OCI-LY7 (cell line): ENCODE results near the gene RARA. TPM values are rescaled to one million over a fixed set of nuclear protein-coding genes. Genes with fewer than 3 reads are reported as not detected.

ENCODE experiments used
- BruUV-seq: library from RNA; stranded (reverse); fragments of 400-500 nt; replicated peaks from 2 replicates; lab custom pipeline; 2021; lab: Mats Ljungman, UMichigan
- CTCF ChIA-PET: fragments of 300-600 bp; sonication (Branson Sonifier 250); formaldehyde crosslinking; loops from one replicate; lab custom pipeline; 2022; ENCODE audit warnings: antibody characterized with exemption; ENCODE audit not compliant: unreplicated experiment; lab: Charles Lee
- POLR2A ChIA-PET: fragments of 300-600 bp; sonication (Branson Sonifier 250); formaldehyde crosslinking; loops from one replicate; lab custom pipeline; 2022; ENCODE audit warnings: antibody characterized with exemption; lab: Charles Lee
- DNase-seq: peaks from one replicate; pipeline ENCODE4 v3.0.0-alpha.2; 2015; ENCODE audit warnings: low spot score
- H2AFZ ChIP-seq: fragments of 200-600 bp; sonication (generic), shearing (Covaris generic); 2 replicates; pipeline ENCODE4 v1.6.1; 2014; ENCODE audit warnings: mild to moderate bottlenecking, antibody characterized with exemption, low read length, moderate library complexity
- H3K27ac ChIP-seq: fragments of 200-600 bp; sonication (generic); 2 replicates; pipeline ENCODE4 v1.5.1; 2014; ENCODE audit warnings: mixed run types, low read depth, mild to moderate bottlenecking, moderate library complexity, low read length, inconsistent platforms; ENCODE audit not compliant: poor library complexity, severe bottlenecking
- H3K36me3 ChIP-seq: fragments of 200-600 bp; sonication (generic); 2 replicates; pipeline ENCODE4 v1.6.1; 2014; ENCODE audit warnings: mild to moderate bottlenecking, antibody characterized with exemption, low read length, moderate library complexity, mixed read lengths; ENCODE audit not compliant: insufficient read depth
- H3K4me1 ChIP-seq: fragments of 200-600 bp; sonication (generic); 2 replicates; pipeline ENCODE4 v1.5.1; 2014; ENCODE audit warnings: mild to moderate bottlenecking, low read length; ENCODE audit not compliant: insufficient read depth, poor library complexity, severe bottlenecking
- H3K4me2 ChIP-seq: fragments of 200-600 bp; sonication (generic); 2 replicates; pipeline ENCODE4 v1.6.1; 2014; ENCODE audit warnings: mild to moderate bottlenecking, low read length
- H3K4me3 ChIP-seq: fragments of 200-600 bp; sonication (generic); 2 replicates; pipeline ENCODE4 v1.5.1; 2014; ENCODE audit warnings: mild to moderate bottlenecking, low read depth, low read length; ENCODE audit not compliant: poor library complexity, severe bottlenecking
- H3K79me2 ChIP-seq: fragments of 200-600 bp; sonication (generic); 2 replicates; pipeline ENCODE4 v1.6.1; 2016; ENCODE audit warnings: low read depth, mild to moderate bottlenecking, low read length, moderate library complexity, mixed read lengths; ENCODE audit not compliant: insufficient read depth
- H3K9me2 ChIP-seq: fragments of 200-600 bp; sonication (generic); 2 replicates; pipeline ENCODE4 v1.6.1; 2016; ENCODE audit warnings: mild to moderate bottlenecking, low read length, mixed read lengths; ENCODE audit not compliant: insufficient read depth
- H3K9me3 ChIP-seq: fragments of 200-600 bp; sonication (generic); 2 replicates; pipeline ENCODE4 v1.6.1; 2014; ENCODE audit warnings: mild to moderate bottlenecking, mixed run types, low read length, mixed read lengths
- H4K20me1 ChIP-seq: fragments of 200-600 bp; sonication (generic); 2 replicates; pipeline ENCODE4 v1.6.1; 2014; ENCODE audit warnings: mild to moderate bottlenecking, antibody characterized with exemption, low read length, moderate library complexity, mixed read lengths; ENCODE audit not compliant: insufficient read depth
- EZH2phosphoT487 ChIP-seq: fragments of 200-600 bp; sonication (generic); IDR thresholded peaks from 2 replicates; pipeline ENCODE4 v1.6.1; 2018; ENCODE audit warnings: low read depth, borderline replicate concordance, mild to moderate bottlenecking, mixed run types, antibody characterized with exemption, low read length, moderate library complexity, mixed read lengths
- intact Hi-C: fragments of 100-400 bp; cut with micrococcal nuclease; formaldehyde crosslinking; loops from one replicate; pipeline ENCODE4 v1.10.0; 2022; ENCODE audit not compliant: unreplicated experiment
- total RNA-seq, 2 experiments: library from RNA; depleted of rRNA in 1 of 2; stranded (reverse); fragments of >200 nt in 1 of 2; shearing (Covaris generic) in 1 of 2; gene quantifications; 2 replicates each; pipeline ENCODE4 v1.2.3, GENCODE V29; 2014 to 2022
- TF ChIP-seq, protein P1 (sequence below): fragments of 200-600 bp; sonication (generic); conservative IDR thresholded peaks from 2 replicates; pipeline ENCODE4 v1.5.1; 2014; ENCODE audit warnings: mild to moderate bottlenecking, antibody characterized with exemption, low read length, moderate library complexity, mixed read lengths

The RARA gene
- total RNA-seq, 2 experiments from 2014 or later: 3.1 to 8.6 TPM

DNA sequence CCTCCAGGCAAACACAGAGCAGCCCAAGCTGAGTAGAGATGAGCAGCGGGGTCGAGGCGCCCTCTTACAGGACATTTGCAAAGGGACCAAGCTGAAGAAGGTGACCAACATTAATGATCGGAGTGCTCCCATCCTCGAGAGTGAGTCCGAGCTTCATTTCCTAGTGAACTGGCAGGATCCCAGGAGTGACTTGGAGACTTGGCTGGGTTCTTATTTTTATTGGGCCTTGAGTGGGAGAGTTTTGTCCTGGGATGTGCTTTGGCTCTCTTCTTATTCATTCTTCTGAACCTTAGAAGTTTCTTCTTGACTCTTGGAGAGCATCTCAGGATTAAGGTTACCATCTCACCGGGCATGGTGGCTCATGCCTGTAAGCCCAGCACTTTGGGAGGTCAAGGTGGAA is 48.5 kb upstream of the RARA start:
- ChIA-PET CTCF (no interaction called here), POLR2A (interaction anchor here (0.6 to 0.7 kb wide), 2 partner anchors 10 to 23 kb away, joined by 3 to 8 read pairs; no protein-coding TSS in a partner anchor)
- TF ChIP-seq, protein P1, sequence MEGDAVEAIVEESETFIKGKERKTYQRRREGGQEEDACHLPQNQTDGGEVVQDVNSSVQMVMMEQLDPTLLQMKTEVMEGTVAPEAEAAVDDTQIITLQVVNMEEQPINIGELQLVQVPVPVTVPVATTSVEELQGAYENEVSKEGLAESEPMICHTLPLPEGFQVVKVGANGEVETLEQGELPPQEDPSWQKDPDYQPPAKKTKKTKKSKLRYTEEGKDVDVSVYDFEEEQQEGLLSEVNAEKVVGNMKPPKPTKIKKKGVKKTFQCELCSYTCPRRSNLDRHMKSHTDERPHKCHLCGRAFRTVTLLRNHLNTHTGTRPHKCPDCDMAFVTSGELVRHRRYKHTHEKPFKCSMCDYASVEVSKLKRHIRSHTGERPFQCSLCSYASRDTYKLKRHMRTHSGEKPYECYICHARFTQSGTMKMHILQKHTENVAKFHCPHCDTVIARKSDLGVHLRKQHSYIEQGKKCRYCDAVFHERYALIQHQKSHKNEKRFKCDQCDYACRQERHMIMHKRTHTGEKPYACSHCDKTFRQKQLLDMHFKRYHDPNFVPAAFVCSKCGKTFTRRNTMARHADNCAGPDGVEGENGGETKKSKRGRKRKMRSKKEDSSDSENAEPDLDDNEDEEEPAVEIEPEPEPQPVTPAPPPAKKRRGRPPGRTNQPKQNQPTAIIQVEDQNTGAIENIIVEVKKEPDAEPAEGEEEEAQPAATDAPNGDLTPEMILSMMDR: no peak
- no peak for TF ChIP-seq EZH2phosphoT487
- Histone ChIP-seq H3K9me2 (no peaks in the 10 kb centered on the region), H3K4me1 (no peaks in the 10 kb centered on the region), H3K4me2 (no peak overlapping the region), H3K27ac (no peak overlapping the region), H4K20me1 (no peaks in the 10 kb centered on the region; the same call in 1 of the 2 replicates), H3K9me3 (no peaks in the 10 kb centered on the region), H3K4me3 (no peak overlapping the region), H2AFZ (no peak overlapping the region), H3K79me2 (no peaks in the 10 kb centered on the region), H3K36me3 (peaks cover 62% of the 10 kb centered on the region)
- BruUV-seq: no TSS peak
- intact Hi-C loops: no loop called here
- DNase-seq: no peak

DNA sequence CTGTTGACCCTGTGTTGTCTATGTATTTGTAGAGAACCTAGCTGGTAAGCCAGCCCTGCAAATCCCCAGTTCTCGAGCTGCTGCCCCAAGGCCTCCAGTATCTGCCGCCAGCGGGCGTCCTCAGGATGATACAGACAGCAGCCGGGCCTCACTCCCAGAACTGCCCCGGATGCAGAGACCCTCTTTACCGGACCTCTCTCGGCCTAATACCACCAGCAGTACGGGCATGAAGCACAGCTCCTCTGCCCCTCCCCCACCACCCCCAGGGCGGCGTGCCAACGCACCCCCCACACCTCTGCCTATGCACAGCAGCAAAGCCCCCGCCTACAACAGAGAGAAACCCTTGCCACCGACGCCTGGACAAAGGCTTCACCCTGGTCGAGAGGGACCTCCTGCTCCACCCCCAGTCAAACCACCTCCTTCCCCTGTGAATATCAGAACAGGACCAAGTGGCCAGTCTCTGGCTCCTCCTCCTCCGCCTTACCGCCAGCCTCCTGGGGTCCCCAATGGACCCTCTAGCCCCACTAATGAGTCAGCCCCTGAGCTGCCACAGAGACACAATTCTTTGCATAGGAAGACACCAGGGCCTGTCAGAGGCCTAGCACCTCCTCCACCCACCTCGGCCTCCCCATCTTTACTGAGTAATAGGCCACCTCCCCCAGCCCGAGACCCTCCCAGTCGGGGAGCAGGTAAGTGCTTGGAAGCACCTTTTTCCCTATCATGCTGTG is 44.4 kb upstream of the RARA start:
- intact Hi-C loops: no loop called here
- no TSS peak for BruUV-seq
- POLR2A ChIA-PET: no interaction called here

More for the DNA sequence above, 44.4 kb upstream of the RARA start:
- TF ChIP-seq EZH2phosphoT487: no peak
- TF ChIP-seq, protein P1: no peak
- no peaks in the 10 kb centered on the region for H3K4me1 ChIP-seq
- no peaks in the 10 kb centered on the region for H3K79me2 ChIP-seq
- CTCF ChIA-PET: no interaction called here
- no peaks in the 10 kb centered on the region; the same call in 1 of the 2 replicates for H4K20me1 ChIP-seq
- no peak overlapping the region for H2AFZ ChIP-seq
- no peak overlapping the region for H3K4me3 ChIP-seq
- H3K9me2 ChIP-seq: no peaks in the 10 kb centered on the region
- H3K9me3 ChIP-seq: no peaks in the 10 kb centered on the region
- H3K36me3 ChIP-seq: peaks cover 48% of the 10 kb centered on the region
- no peak overlapping the region for H3K4me2 ChIP-seq
- no peak for DNase-seq
- H3K27ac ChIP-seq: no peak overlapping the region
